OCI-LY1 (cell line): ENCODE measurements around the gene TMEM131.

Source experiments
- EZH2 ChIP-seq: fragments of 200-600 bp; sonication (generic), shearing (Covaris generic); IDR thresholded peaks from 2 replicates; pipeline ENCODE4 v1.8.0; 2017; ENCODE audit warnings: borderline replicate concordance, mixed run types, mild to moderate bottlenecking, antibody characterized with exemption, low read length, moderate library complexity, mixed read lengths
- TF ChIP-seq, protein P1 (sequence below): fragments of 200-600 bp; sonication (generic), shearing (Covaris generic); IDR thresholded peaks from 2 replicates; pipeline ENCODE4 v1.5.1; 2017; ENCODE audit warnings: mild to moderate bottlenecking, antibody characterized with exemption, low read length, moderate library complexity, mixed read lengths

- TF ChIP-seq, protein P1, sequence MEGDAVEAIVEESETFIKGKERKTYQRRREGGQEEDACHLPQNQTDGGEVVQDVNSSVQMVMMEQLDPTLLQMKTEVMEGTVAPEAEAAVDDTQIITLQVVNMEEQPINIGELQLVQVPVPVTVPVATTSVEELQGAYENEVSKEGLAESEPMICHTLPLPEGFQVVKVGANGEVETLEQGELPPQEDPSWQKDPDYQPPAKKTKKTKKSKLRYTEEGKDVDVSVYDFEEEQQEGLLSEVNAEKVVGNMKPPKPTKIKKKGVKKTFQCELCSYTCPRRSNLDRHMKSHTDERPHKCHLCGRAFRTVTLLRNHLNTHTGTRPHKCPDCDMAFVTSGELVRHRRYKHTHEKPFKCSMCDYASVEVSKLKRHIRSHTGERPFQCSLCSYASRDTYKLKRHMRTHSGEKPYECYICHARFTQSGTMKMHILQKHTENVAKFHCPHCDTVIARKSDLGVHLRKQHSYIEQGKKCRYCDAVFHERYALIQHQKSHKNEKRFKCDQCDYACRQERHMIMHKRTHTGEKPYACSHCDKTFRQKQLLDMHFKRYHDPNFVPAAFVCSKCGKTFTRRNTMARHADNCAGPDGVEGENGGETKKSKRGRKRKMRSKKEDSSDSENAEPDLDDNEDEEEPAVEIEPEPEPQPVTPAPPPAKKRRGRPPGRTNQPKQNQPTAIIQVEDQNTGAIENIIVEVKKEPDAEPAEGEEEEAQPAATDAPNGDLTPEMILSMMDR: no peak
- TF ChIP-seq EZH2: no peak
Observed at GRCh38 chr2:97717613-97717995, 278.1 kb downstream of the TMEM131 start.
